DND-41 (cell line): ENCODE measurements around the gene CMTR1.

Experiments
- EZH2 ChIP-seq: IDR thresholded peaks from 3 replicates; pipeline ENCODE4 v1.6.1; 2012; ENCODE audit warnings: borderline replicate concordance, low read depth, mild to moderate bottlenecking, moderate library complexity, low read length, inconsistent platforms; ENCODE audit not compliant: severe bottlenecking
- TF ChIP-seq, protein P1 (sequence below): IDR thresholded peaks from 2 replicates; pipeline ENCODE4 v1.5.1; 2012; ENCODE audit warnings: borderline replicate concordance, low read length, moderate library complexity, mild to moderate bottlenecking; ENCODE audit not compliant: poor library complexity, severe bottlenecking; ENCODE audit errors: extremely low read depth

DNA sequence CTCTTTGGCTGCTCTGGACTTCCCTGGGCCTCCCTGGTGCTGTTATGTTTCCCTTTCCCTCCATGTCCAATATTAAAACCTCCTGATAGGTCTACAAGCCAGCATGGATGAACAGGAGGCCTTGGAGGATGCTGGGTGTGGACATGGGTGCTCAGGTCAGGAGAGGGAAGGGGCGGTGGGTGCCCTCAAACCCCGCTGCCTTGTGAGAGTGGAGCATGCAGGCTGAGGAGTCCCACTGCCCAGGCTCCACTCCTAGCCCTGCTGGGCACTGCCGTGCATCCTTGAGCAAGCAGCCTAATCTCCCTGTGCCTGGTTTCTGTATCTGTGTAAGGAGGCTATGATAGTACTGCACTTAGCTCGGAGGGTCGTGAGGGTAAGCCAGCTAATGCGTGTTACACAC is 85.1 kb downstream of the CMTR1 start:
- TF ChIP-seq, protein P1, sequence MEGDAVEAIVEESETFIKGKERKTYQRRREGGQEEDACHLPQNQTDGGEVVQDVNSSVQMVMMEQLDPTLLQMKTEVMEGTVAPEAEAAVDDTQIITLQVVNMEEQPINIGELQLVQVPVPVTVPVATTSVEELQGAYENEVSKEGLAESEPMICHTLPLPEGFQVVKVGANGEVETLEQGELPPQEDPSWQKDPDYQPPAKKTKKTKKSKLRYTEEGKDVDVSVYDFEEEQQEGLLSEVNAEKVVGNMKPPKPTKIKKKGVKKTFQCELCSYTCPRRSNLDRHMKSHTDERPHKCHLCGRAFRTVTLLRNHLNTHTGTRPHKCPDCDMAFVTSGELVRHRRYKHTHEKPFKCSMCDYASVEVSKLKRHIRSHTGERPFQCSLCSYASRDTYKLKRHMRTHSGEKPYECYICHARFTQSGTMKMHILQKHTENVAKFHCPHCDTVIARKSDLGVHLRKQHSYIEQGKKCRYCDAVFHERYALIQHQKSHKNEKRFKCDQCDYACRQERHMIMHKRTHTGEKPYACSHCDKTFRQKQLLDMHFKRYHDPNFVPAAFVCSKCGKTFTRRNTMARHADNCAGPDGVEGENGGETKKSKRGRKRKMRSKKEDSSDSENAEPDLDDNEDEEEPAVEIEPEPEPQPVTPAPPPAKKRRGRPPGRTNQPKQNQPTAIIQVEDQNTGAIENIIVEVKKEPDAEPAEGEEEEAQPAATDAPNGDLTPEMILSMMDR, result no peak
- no peak for TF ChIP-seq EZH2
